ENCODE results near the gene PRDM1.

Gene PRDM1

GRCh38 chr6:106106276-106107042 is 20.3 kb downstream of the PRDM1 start:
- no peaks in the 10 kb centered on the region for H3K9me3 ChIP-seq (ENCODE audit: control insufficient read depth, insufficient read depth, low read length)
- H3K36me3 ChIP-seq (ENCODE audit: control insufficient read depth, insufficient read depth, low read length) = no peaks in the 10 kb centered on the region
- H3K27me3 ChIP-seq (ENCODE audit: control insufficient read depth, insufficient read depth, low read length) = no peaks in the 10 kb centered on the region; the same call in 1 of the 2 replicates
- H3K27ac ChIP-seq (ENCODE audit: low read depth, low read length) = no peak overlapping the region
- H3K4me3 ChIP-seq (ENCODE audit: low read depth, low read length) = no peak overlapping the region
- H3K4me1 ChIP-seq (ENCODE audit: control insufficient read depth, insufficient read depth, low read length) = no peaks in the 10 kb centered on the region
- no peak overlapping the region for H3K9ac ChIP-seq (ENCODE audit: low read depth, low read length)

- Histone ChIP-seq H3K4me3 (ENCODE audit: low read depth, low read length) (no peak overlapping the region), H3K27me3 (ENCODE audit: control insufficient read depth, insufficient read depth, low read length) (no peaks in the 10 kb centered on the region; the same call in 1 of the 2 replicates), H3K27ac (ENCODE audit: low read depth, low read length) (no peak overlapping the region), H3K9ac (ENCODE audit: low read depth, low read length) (no peak overlapping the region), H3K36me3 (ENCODE audit: control insufficient read depth, insufficient read depth, low read length) (no peaks in the 10 kb centered on the region), H3K4me1 (ENCODE audit: control insufficient read depth, insufficient read depth, low read length) (no peaks in the 10 kb centered on the region), H3K9me3 (ENCODE audit: control insufficient read depth, insufficient read depth, low read length) (no peaks in the 10 kb centered on the region)
Measured at GRCh38 chr6:106107043-106107613, 21.0 kb downstream of the PRDM1 start.

- Histone ChIP-seq H3K27me3 (ENCODE audit: control insufficient read depth, insufficient read depth, low read length) (no peaks in the 10 kb centered on the region), H3K27ac (ENCODE audit: low read depth, low read length) (no peak overlapping the region), H3K9ac (ENCODE audit: low read depth, low read length) (no peak overlapping the region), H3K4me1 (ENCODE audit: control insufficient read depth, insufficient read depth, low read length) (no peaks in the 10 kb centered on the region), H3K36me3 (ENCODE audit: control insufficient read depth, insufficient read depth, low read length) (no peaks in the 10 kb centered on the region), H3K9me3 (ENCODE audit: control insufficient read depth, insufficient read depth, low read length) (no peaks in the 10 kb centered on the region), H3K4me3 (ENCODE audit: low read depth, low read length) (no peak overlapping the region)
Measured at GRCh38 chr6:106108129-106108528, 22.0 kb downstream of the PRDM1 start.

- no peak overlapping the region for H3K4me3 ChIP-seq (ENCODE audit: low read depth, low read length)
- H3K36me3 ChIP-seq (ENCODE audit: control insufficient read depth, insufficient read depth, low read length) = no peaks in the 10 kb centered on the region
- no peak overlapping the region for H3K9ac ChIP-seq (ENCODE audit: low read depth, low read length)
- H3K27me3 ChIP-seq (ENCODE audit: control insufficient read depth, insufficient read depth, low read length) = no peaks in the 10 kb centered on the region; the same call in 1 of the 2 replicates
- H3K27ac ChIP-seq (ENCODE audit: low read depth, low read length) = no peak overlapping the region
- no peaks in the 10 kb centered on the region for H3K9me3 ChIP-seq (ENCODE audit: control insufficient read depth, insufficient read depth, low read length)
- no peaks in the 10 kb centered on the region for H3K4me1 ChIP-seq (ENCODE audit: control insufficient read depth, insufficient read depth, low read length)
Measured at GRCh38 chr6:106109029-106109428, 22.9 kb downstream of the PRDM1 start.

GRCh38 chr6:106110164-106110826 is 24.2 kb downstream of the PRDM1 start:
- no peak overlapping the region for H3K4me3 ChIP-seq (ENCODE audit: low read depth, low read length)
- no peaks in the 10 kb centered on the region for H3K9me3 ChIP-seq (ENCODE audit: control insufficient read depth, insufficient read depth, low read length)
- no peaks in the 10 kb centered on the region for H3K4me1 ChIP-seq (ENCODE audit: control insufficient read depth, insufficient read depth, low read length)
- no peaks in the 10 kb centered on the region for H3K36me3 ChIP-seq (ENCODE audit: control insufficient read depth, insufficient read depth, low read length)
- no peaks in the 10 kb centered on the region; the same call in 1 of the 2 replicates for H3K27me3 ChIP-seq (ENCODE audit: control insufficient read depth, insufficient read depth, low read length)
- H3K27ac ChIP-seq (ENCODE audit: low read depth, low read length) = no peak overlapping the region
- H3K9ac ChIP-seq (ENCODE audit: low read depth, low read length) = no peak overlapping the region

GRCh38 chr6:106112433-106112832 is 26.3 kb downstream of the PRDM1 start:
- Histone ChIP-seq H3K9me3 (ENCODE audit: control insufficient read depth, insufficient read depth, low read length) (no peaks in the 10 kb centered on the region), H3K4me3 (ENCODE audit: low read depth, low read length) (no peak overlapping the region), H3K36me3 (ENCODE audit: control insufficient read depth, insufficient read depth, low read length) (no peaks in the 10 kb centered on the region), H3K27me3 (ENCODE audit: control insufficient read depth, insufficient read depth, low read length) (no peaks in the 10 kb centered on the region; the same call in 1 of the 2 replicates), H3K4me1 (ENCODE audit: control insufficient read depth, insufficient read depth, low read length) (no peaks in the 10 kb centered on the region), H3K9ac (ENCODE audit: low read depth, low read length) (no peak overlapping the region), H3K27ac (ENCODE audit: low read depth, low read length) (no peak overlapping the region)

- H3K9me3 ChIP-seq (ENCODE audit: control insufficient read depth, insufficient read depth, low read length) = no peaks in the 10 kb centered on the region
- H3K36me3 ChIP-seq (ENCODE audit: control insufficient read depth, insufficient read depth, low read length) = no peaks in the 10 kb centered on the region
- no peaks in the 10 kb centered on the region; the same call in 1 of the 2 replicates for H3K27me3 ChIP-seq (ENCODE audit: control insufficient read depth, insufficient read depth, low read length)
- no peak overlapping the region for H3K4me3 ChIP-seq (ENCODE audit: low read depth, low read length)
- no peak overlapping the region for H3K9ac ChIP-seq (ENCODE audit: low read depth, low read length)
- no peak overlapping the region for H3K27ac ChIP-seq (ENCODE audit: low read depth, low read length)
- no peaks in the 10 kb centered on the region for H3K4me1 ChIP-seq (ENCODE audit: control insufficient read depth, insufficient read depth, low read length)
Measured at GRCh38 chr6:106113256-106113959, 27.3 kb downstream of the PRDM1 start.

- Histone ChIP-seq H3K9me3 (ENCODE audit: control insufficient read depth, insufficient read depth, low read length) (no peaks in the 10 kb centered on the region), H3K4me1 (ENCODE audit: control insufficient read depth, insufficient read depth, low read length) (no peaks in the 10 kb centered on the region), H3K27me3 (ENCODE audit: control insufficient read depth, insufficient read depth, low read length) (no peaks in the 10 kb centered on the region; the same call in 1 of the 2 replicates), H3K36me3 (ENCODE audit: control insufficient read depth, insufficient read depth, low read length) (no peaks in the 10 kb centered on the region), H3K4me3 (ENCODE audit: low read depth, low read length) (no peak overlapping the region), H3K9ac (ENCODE audit: low read depth, low read length) (no peak overlapping the region), H3K27ac (ENCODE audit: low read depth, low read length) (no peak overlapping the region)
Measured at GRCh38 chr6:106114492-106114891, 28.4 kb downstream of the PRDM1 start.

- Histone ChIP-seq H3K36me3 (ENCODE audit: control insufficient read depth, insufficient read depth, low read length) (no peaks in the 10 kb centered on the region), H3K4me3 (ENCODE audit: low read depth, low read length) (no peak overlapping the region), H3K9ac (ENCODE audit: low read depth, low read length) (no peak overlapping the region), H3K4me1 (ENCODE audit: control insufficient read depth, insufficient read depth, low read length) (no peaks in the 10 kb centered on the region), H3K27ac (ENCODE audit: low read depth, low read length) (no peak overlapping the region), H3K27me3 (ENCODE audit: control insufficient read depth, insufficient read depth, low read length) (no peaks in the 10 kb centered on the region; the same call in 1 of the 2 replicates), H3K9me3 (ENCODE audit: control insufficient read depth, insufficient read depth, low read length) (no peaks in the 10 kb centered on the region)
Measured at GRCh38 chr6:106115286-106115685, 29.1 kb downstream of the PRDM1 start.

GRCh38 chr6:106116125-106116832 is 30.1 kb downstream of the PRDM1 start:
- Histone ChIP-seq H3K4me1 (ENCODE audit: control insufficient read depth, insufficient read depth, low read length) (no peaks in the 10 kb centered on the region), H3K27me3 (ENCODE audit: control insufficient read depth, insufficient read depth, low read length) (no peaks in the 10 kb centered on the region; the same call in 1 of the 2 replicates), H3K9me3 (ENCODE audit: control insufficient read depth, insufficient read depth, low read length) (no peaks in the 10 kb centered on the region), H3K27ac (ENCODE audit: low read depth, low read length) (no peak overlapping the region), H3K4me3 (ENCODE audit: low read depth, low read length) (no peak overlapping the region), H3K36me3 (ENCODE audit: control insufficient read depth, insufficient read depth, low read length) (no peaks in the 10 kb centered on the region), H3K9ac (ENCODE audit: low read depth, low read length) (no peak overlapping the region)
